HepG2 (cell line): ENCODE measurements around the gene KCTD6. TPM values are rescaled to one million over a fixed set of nuclear protein-coding genes. Genes with fewer than 3 reads are reported as not detected.

Experiments used
- ADNP ChIP-seq: sonication (generic); formaldehyde crosslinking; IDR thresholded peaks from 2 replicates; pipeline ENCODE4 v1.4.0; 2020; ENCODE audit warnings: missing genetic modification reagents
- ARID5B ChIP-seq: IDR thresholded peaks from 2 replicates; pipeline ENCODE4 v1.4.0; 2020; ENCODE audit warnings: mild to moderate bottlenecking, missing genetic modification reagents
- ATM ChIP-seq: fragments of 450-650 bp; IDR thresholded peaks from 2 replicates; pipeline ENCODE4 v1.7.1; 2017; ENCODE audit warnings: mild to moderate bottlenecking, borderline replicate concordance
- EED ChIP-seq: sonication (generic); formaldehyde crosslinking; IDR thresholded peaks from 2 replicates; pipeline ENCODE4 v1.5.0; 2020; ENCODE audit warnings: mild to moderate bottlenecking, missing genetic modification reagents
- ELF3 ChIP-seq: IDR thresholded peaks from 2 replicates; pipeline ENCODE4 v1.6.1; 2016; ENCODE audit warnings: missing genetic modification reagents, missing compliant biosample characterization
- ELK4 ChIP-seq: sonication (generic); formaldehyde crosslinking; IDR thresholded peaks from 2 replicates; pipeline ENCODE4 v1.9.0; 2021; ENCODE audit warnings: missing genetic modification reagents, borderline replicate concordance
- ERF ChIP-seq: IDR thresholded peaks from 2 replicates; pipeline ENCODE4 v1.6.1; 2018; ENCODE audit warnings: missing biosample characterization, missing genetic modification reagents
- FOSL2 ChIP-seq: sonication (generic); formaldehyde crosslinking; IDR thresholded peaks from 2 replicates; pipeline ENCODE4 v1.4.0; 2020; ENCODE audit warnings: missing genetic modification reagents
- GABPA ChIP-seq, 2 experiments: IDR thresholded peaks; 2 replicates each; pipeline ENCODE4 v1.6.1; 2011 to 2016; ENCODE audit warnings: low read depth in 2 of 2, low read length in 1 of 2, missing biosample characterization in 1 of 2, missing genetic modification characterization in 1 of 2
- HHEX ChIP-seq: IDR thresholded peaks from 2 replicates; pipeline ENCODE4 v1.6.1; 2016; ENCODE audit warnings: control low read depth
- IRX3 ChIP-seq: sonication (generic); formaldehyde crosslinking; IDR thresholded peaks from 2 replicates; pipeline ENCODE4 v1.8.1; 2023; ENCODE audit warnings: mild to moderate bottlenecking, low read depth, missing genetic modification reagents, borderline replicate concordance
- KLF11 ChIP-seq: IDR thresholded peaks from 2 replicates; pipeline ENCODE4 v1.6.1; 2016; ENCODE audit warnings: missing compliant biosample characterization
- MATR3 ChIP-seq: sonication (generic); formaldehyde crosslinking; IDR thresholded peaks from 2 replicates; pipeline ENCODE4 v1.4.0; 2020; ENCODE audit warnings: missing genetic modification reagents
- NR1H2 ChIP-seq: sonication (generic); formaldehyde crosslinking; IDR thresholded peaks from 2 replicates; pipeline ENCODE4 v1.8.1; 2022; ENCODE audit warnings: low read depth, missing genetic modification reagents, borderline replicate concordance
- PAX8 ChIP-seq: sonication (generic); formaldehyde crosslinking; IDR thresholded peaks from 2 replicates; pipeline ENCODE4 v1.8.0; 2022; ENCODE audit warnings: mild to moderate bottlenecking, missing genetic modification reagents, borderline replicate concordance
- SIN3A ChIP-seq: IDR thresholded peaks from 2 replicates; pipeline ENCODE4 v1.6.1; 2011; ENCODE audit warnings: low read depth, mild to moderate bottlenecking, control low read depth, low read length, borderline replicate concordance
- SOX6 ChIP-seq, 2 experiments: fragments of 450-650 bp in 1 of 2; sonication (generic) in 1 of 2; formaldehyde crosslinking in 1 of 2; IDR thresholded peaks; 2 replicates each; pipeline versions ENCODE4 v1.4.0 to v1.6.1; 2017 to 2020; ENCODE audit warnings: antibody characterized with exemption in 1 of 2, mild to moderate bottlenecking in 1 of 2, missing genetic modification reagents in 1 of 2
- ZBTB21 ChIP-seq: sonication (generic); formaldehyde crosslinking; IDR thresholded peaks from 2 replicates; pipeline ENCODE4 v1.4.0; 2020; ENCODE audit warnings: missing genetic modification reagents
- ZBTB25 ChIP-seq: IDR thresholded peaks from 2 replicates; pipeline ENCODE4 v1.6.1; 2018; ENCODE audit warnings: missing genetic modification reagents
- ZBTB7A ChIP-seq: sonication (generic); formaldehyde crosslinking; IDR thresholded peaks from 2 replicates; pipeline ENCODE4 v1.8.0; 2022; ENCODE audit warnings: mild to moderate bottlenecking, missing genetic modification reagents
- ZNF329 ChIP-seq: sonication (generic); formaldehyde crosslinking; IDR thresholded peaks from 2 replicates; pipeline ENCODE4 v1.9.0; 2021; ENCODE audit warnings: low read depth, mild to moderate bottlenecking, missing genetic modification reagents
- ZNF468 ChIP-seq: sonication (generic); formaldehyde crosslinking; IDR thresholded peaks from 2 replicates; pipeline ENCODE4 v1.8.0; 2022; ENCODE audit warnings: mild to moderate bottlenecking, moderate library complexity, missing genetic modification reagents
- ZNF737 ChIP-seq: sonication (generic); formaldehyde crosslinking; IDR thresholded peaks from 2 replicates; pipeline ENCODE4 v1.5.0; 2020; ENCODE audit warnings: missing genetic modification reagents, mild to moderate bottlenecking, borderline replicate concordance
- ZNF790 ChIP-seq: sonication (generic); formaldehyde crosslinking; IDR thresholded peaks from 2 replicates; pipeline ENCODE4 v1.8.0; 2022; ENCODE audit warnings: missing genetic modification reagents, mild to moderate bottlenecking, borderline replicate concordance
- ZNF816 ChIP-seq: sonication (generic); formaldehyde crosslinking; IDR thresholded peaks from 2 replicates; pipeline ENCODE4 v1.8.0; 2022; ENCODE audit warnings: missing genetic modification reagents, mild to moderate bottlenecking, borderline replicate concordance
- polyA plus RNA-seq, 8 experiments: library from polyadenylated mRNA; depleted of rRNA in 3 of 8; stranded (reverse) in 7 of 8; unstranded in 1 of 8; fragments of >200 nt; fragmentation: Illumina TruSeq in 4 of 8; extraction: Trizol in 4 of 8; gene quantifications; 2 replicates each; pipeline versions ENCODE4 v1.2.1 to v1.2.3, GENCODE V29; 2011 to 2016; ENCODE audit warnings: low read depth in 4 of 8, missing spikeins in 1 of 8, mixed read lengths in 1 of 8; ENCODE audit not compliant: insufficient read depth in 1 of 8
- total RNA-seq, 5 experiments: library from RNA; depleted of rRNA; stranded (reverse); fragments of >200 nt; fragmentation: Illumina TruSeq; extraction: Trizol; gene quantifications; 2 replicates each; pipeline ENCODE4 v1.2.3, GENCODE V29; 2016; ENCODE audit warnings: low read depth in 1 of 5

The KCTD6 gene
- total and polyA plus RNA-seq, 2 of the 13 experiments (the other 11 are each of a cell fraction or from before 2014, with no cell fraction given): 13.4 to 14.2 TPM

GRCh38 chr3:58463181-58463941 is 28.5 kb upstream of the KCTD6 start (continued):
- TF ChIP-seq ATM: no peak
- TF ChIP-seq ZBTB21 (CRISPR knock-in tag): no peak
- TF ChIP-seq ERF (CRISPR knock-in tag): peak; percentile 42
- TF ChIP-seq ZNF329 (CRISPR knock-in tag): no peak
- peak; percentile 70 for TF ChIP-seq ARID5B (CRISPR knock-in tag)
- TF ChIP-seq MATR3 (CRISPR knock-in tag): no peak
- TF ChIP-seq ADNP (CRISPR knock-in tag): no peak
- no peak for TF ChIP-seq ZNF468 (CRISPR knock-in tag)
- TF ChIP-seq GABPA (IDR thresholded peaks at IDR 0.05; ENCODE audit: low read depth, low read length): no peak
- TF ChIP-seq GABPA (CRISPR knock-in tag; IDR thresholded peaks at IDR 0.05; ENCODE audit: low read depth): no peak
- TF ChIP-seq KLF11 (CRISPR knock-in tag): no peak
- TF ChIP-seq ZBTB7A (CRISPR knock-in tag): no peak
- no peak for TF ChIP-seq HHEX (CRISPR knock-in tag)
- TF ChIP-seq EED: no peak
- TF ChIP-seq ZBTB25 (CRISPR knock-in tag): no peak
- no peak for TF ChIP-seq IRX3
- no peak for TF ChIP-seq SOX6 (IDR thresholded peaks at IDR 0.05)
- TF ChIP-seq SOX6 (CRISPR knock-in tag; IDR thresholded peaks at IDR 0.05): peak; percentile 66; the same call in 1 of the 2 replicates
- TF ChIP-seq ZNF790: no peak
- TF ChIP-seq FOSL2 (CRISPR knock-in tag): peak; percentile 77
- no peak for TF ChIP-seq PAX8 (CRISPR knock-in tag)
- TF ChIP-seq ZNF816 (CRISPR knock-in tag): no peak; the same call in 1 of the 2 replicates
- TF ChIP-seq ELF3 (CRISPR knock-in tag): peak; percentile 45; the same call in 1 of the 2 replicates
- no peak for TF ChIP-seq NR1H2 (CRISPR knock-in tag)
- no peak for TF ChIP-seq ZNF737
- TF ChIP-seq ELK4 (CRISPR knock-in tag): no peak
- 0 out of 2 replicates have a peak, but pooled peaks have one; percentile 18 for TF ChIP-seq SIN3A
